ENCODE results near the gene ADAMTSL1.

GRCh38 chr9:18673179-18673578, 199.2 kb downstream of the ADAMTSL1 start:
- TF ChIP-seq CTCF (IDR thresholded peaks at IDR 0.05) (no peak), POLR2AphosphoS5 (IDR thresholded peaks at IDR 0.05; ENCODE audit: low read depth, low read length) (no peak), REST (IDR thresholded peaks at IDR 0.05; ENCODE audit: insufficient read depth in 1 of 2, low read depth in 2 of 2, low read length in 1 of 2) (no peak), TCF7L2 (IDR thresholded peaks at IDR 0.05; ENCODE audit: low read depth, low read length) (no peak)

All from Panc1 (cell line).